Right hindlimb (tissue), 1 donor: Measurements from ENCODE around the gene ATXN10.
A peak's percentile ranks its signal among the peaks of the same experiment; 100 is the strongest.

Experiments
- DNase-seq: peaks from one replicate; pipeline ENCODE4 v3.0.0-alpha.2; 2018

ATXN10 gene

GRCh38 chr22:45882881-45883810 lies 211.5 kb downstream of the ATXN10 start:
- DNase-seq, result peak; percentile 18

- no peak for DNase-seq
These were observed 212.2 kb downstream of the ATXN10 start for GRCh38 chr22:45883811-45884170.

- peak; percentile 10 for DNase-seq
These were observed 212.8 kb downstream of the ATXN10 start for GRCh38 chr22:45884201-45885062.

- peak; percentile 16 for DNase-seq
These were observed 213.7 kb downstream of the ATXN10 start for GRCh38 chr22:45885171-45885840.

GRCh38 chr22:45885941-45886395 lies 214.3 kb downstream of the ATXN10 start:
- no peak for DNase-seq

- peak; percentile 12 for DNase-seq
These were observed 214.9 kb downstream of the ATXN10 start for GRCh38 chr22:45886540-45886939.

GRCh38 chr22:45887202-45888131 lies 215.8 kb downstream of the ATXN10 start:
- peak; percentile 20 for DNase-seq

GRCh38 chr22:45888221-45889092 lies 216.8 kb downstream of the ATXN10 start:
- DNase-seq, result peak; percentile 22

GRCh38 chr22:45889093-45889538 lies 217.5 kb downstream of the ATXN10 start:
- DNase-seq, result no peak

GRCh38 chr22:45889539-45890350 lies 218.1 kb downstream of the ATXN10 start:
- DNase-seq, result peak; percentile 47

GRCh38 chr22:45890351-45890635 lies 218.7 kb downstream of the ATXN10 start:
- no peak for DNase-seq

- no peak for DNase-seq
These were observed 219.4 kb downstream of the ATXN10 start for GRCh38 chr22:45891021-45891421.

- DNase-seq, result peak; percentile 20
These were observed 219.9 kb downstream of the ATXN10 start for GRCh38 chr22:45891471-45891995.

- peak; percentile 22 for DNase-seq
These were observed 220.5 kb downstream of the ATXN10 start for GRCh38 chr22:45891996-45892621.

GRCh38 chr22:45892681-45893461 lies 221.2 kb downstream of the ATXN10 start:
- peak; percentile 19 for DNase-seq

- DNase-seq, result no peak
These were observed 221.9 kb downstream of the ATXN10 start for GRCh38 chr22:45893516-45893915.
